Keratinocyte (primary cell): ENCODE results near the gene OTOG.

Experiments used
- EZH2 ChIP-seq: IDR thresholded peaks from one replicate; pipeline ENCODE4 v1.6.1; 2012; ENCODE audit warnings: inconsistent platforms, mild to moderate bottlenecking, low read length, moderate library complexity
- TF ChIP-seq, protein P1 (sequence below), 3 experiments: IDR thresholded peaks in 1 of 3; conservative IDR thresholded peaks in 1 of 3; optimal IDR thresholded peaks in 1 of 3; 2 replicates in 2 of 3; 3 replicates in 1 of 3; pipeline versions ENCODE3 to v1.5.1; 2011; ENCODE audit warnings: low read length in 3 of 3, mild to moderate bottlenecking in 3 of 3, moderate library complexity in 2 of 3, control low read depth in 1 of 3, inconsistent platforms in 1 of 3; ENCODE audit not compliant: insufficient read depth in 2 of 3; ENCODE audit errors: extremely low read depth in 1 of 3

DNA sequence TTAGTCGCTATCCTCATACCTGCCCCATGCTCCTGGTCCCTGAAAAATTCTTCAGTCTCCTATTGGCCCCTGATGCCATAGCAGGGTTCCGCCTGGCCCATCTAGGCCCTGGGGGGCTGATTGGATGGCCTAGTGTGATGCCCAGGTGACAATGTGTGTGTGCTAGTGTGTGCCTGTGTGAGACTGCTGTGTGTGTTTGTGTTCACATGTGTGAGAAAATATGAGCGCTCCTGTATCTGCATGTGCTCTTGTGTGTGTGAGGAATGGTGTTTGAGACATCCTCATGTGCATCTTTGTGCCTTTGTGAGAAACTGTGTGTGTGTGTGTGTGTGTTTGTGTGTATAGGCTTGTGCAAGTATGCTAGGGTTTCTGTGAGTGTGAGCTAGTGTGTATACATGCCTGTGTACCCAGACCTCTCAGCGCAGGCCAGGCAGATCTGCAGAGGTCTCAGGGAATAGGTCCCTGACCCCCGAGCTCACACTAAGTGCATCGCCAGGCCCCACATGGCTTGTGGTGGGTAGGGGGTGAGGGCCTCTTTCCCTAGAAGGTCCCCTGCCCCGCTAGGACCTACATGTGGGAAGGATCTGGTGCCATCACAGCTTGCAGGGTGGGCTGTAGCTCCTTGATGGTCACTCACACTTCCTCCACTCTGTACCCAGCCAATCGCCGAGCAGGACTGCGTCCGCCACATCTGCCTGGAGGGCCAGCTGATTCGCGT is 64.6 kb downstream of the OTOG start:
- TF ChIP-seq, protein P1, sequence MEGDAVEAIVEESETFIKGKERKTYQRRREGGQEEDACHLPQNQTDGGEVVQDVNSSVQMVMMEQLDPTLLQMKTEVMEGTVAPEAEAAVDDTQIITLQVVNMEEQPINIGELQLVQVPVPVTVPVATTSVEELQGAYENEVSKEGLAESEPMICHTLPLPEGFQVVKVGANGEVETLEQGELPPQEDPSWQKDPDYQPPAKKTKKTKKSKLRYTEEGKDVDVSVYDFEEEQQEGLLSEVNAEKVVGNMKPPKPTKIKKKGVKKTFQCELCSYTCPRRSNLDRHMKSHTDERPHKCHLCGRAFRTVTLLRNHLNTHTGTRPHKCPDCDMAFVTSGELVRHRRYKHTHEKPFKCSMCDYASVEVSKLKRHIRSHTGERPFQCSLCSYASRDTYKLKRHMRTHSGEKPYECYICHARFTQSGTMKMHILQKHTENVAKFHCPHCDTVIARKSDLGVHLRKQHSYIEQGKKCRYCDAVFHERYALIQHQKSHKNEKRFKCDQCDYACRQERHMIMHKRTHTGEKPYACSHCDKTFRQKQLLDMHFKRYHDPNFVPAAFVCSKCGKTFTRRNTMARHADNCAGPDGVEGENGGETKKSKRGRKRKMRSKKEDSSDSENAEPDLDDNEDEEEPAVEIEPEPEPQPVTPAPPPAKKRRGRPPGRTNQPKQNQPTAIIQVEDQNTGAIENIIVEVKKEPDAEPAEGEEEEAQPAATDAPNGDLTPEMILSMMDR (optimal IDR thresholded peaks at IDR 0.05 in 1 of 3, IDR thresholded peaks at IDR 0.05 in 1 of 3, conservative IDR thresholded peaks at IDR 0.05 in 1 of 3; ENCODE audit: extremely low read depth in 1 of 3, insufficient read depth in 2 of 3, low read length in 3 of 3), result no peak
- no peak for TF ChIP-seq EZH2
